ENCODE data around the gene XBP1. TPM values are rescaled to one million over a fixed set of nuclear protein-coding genes. Genes with fewer than 3 reads are reported as not detected.
A peak's percentile ranks its signal among the peaks of the same experiment; 100 is the strongest.

Gene XBP1
- total and polyA plus RNA-seq, 2 of the 13 experiments (the other 11 are each of a cell fraction or from before 2014, with no cell fraction given): 416 to 427 TPM

- TF ChIP-seq ZNF564 (CRISPR knock-in tag; IDR thresholded peaks at IDR 0.05): peak; percentile 49; the same call in 1 of the 2 replicates
- TF ChIP-seq HOXD1 (CRISPR knock-in tag; IDR thresholded peaks at IDR 0.05): no peak
- TF ChIP-seq KDM1A (CRISPR knock-in tag; IDR thresholded peaks at IDR 0.05): no peak
- TF ChIP-seq POGK (CRISPR knock-in tag; conservative IDR thresholded peaks at IDR 0.05): peak; percentile 64; the same call in 1 of the 2 replicates
- no peak for TF ChIP-seq MBD4 (IDR thresholded peaks at IDR 0.05; ENCODE audit: borderline replicate concordance, low read length)
- TF ChIP-seq ADNP (CRISPR knock-in tag; IDR thresholded peaks at IDR 0.05): no peak
- TF ChIP-seq ZNF253 (CRISPR knock-in tag; IDR thresholded peaks at IDR 0.05; ENCODE audit: borderline replicate concordance): no peak; the same call in 1 of the 2 replicates
- peak; percentile 82 for TF ChIP-seq SAFB2 (CRISPR knock-in tag; IDR thresholded peaks at IDR 0.05; ENCODE audit: borderline replicate concordance, low read depth)
- TF ChIP-seq ZFP36L1 (CRISPR knock-in tag; IDR thresholded peaks at IDR 0.05): no peak
- peak; percentile 37; the same call in 1 of the 2 replicates for TF ChIP-seq MXD4 (CRISPR knock-in tag; IDR thresholded peaks at IDR 0.05)
- peak; percentile 71; the same call in 1 of the 2 replicates for TF ChIP-seq ZBTB3 (CRISPR knock-in tag; IDR thresholded peaks at IDR 0.05; ENCODE audit: borderline replicate concordance, low read depth)
- no peak for TF ChIP-seq ZNF530 (CRISPR knock-in tag; IDR thresholded peaks at IDR 0.05; ENCODE audit: low read depth)
- TF ChIP-seq, protein P1, sequence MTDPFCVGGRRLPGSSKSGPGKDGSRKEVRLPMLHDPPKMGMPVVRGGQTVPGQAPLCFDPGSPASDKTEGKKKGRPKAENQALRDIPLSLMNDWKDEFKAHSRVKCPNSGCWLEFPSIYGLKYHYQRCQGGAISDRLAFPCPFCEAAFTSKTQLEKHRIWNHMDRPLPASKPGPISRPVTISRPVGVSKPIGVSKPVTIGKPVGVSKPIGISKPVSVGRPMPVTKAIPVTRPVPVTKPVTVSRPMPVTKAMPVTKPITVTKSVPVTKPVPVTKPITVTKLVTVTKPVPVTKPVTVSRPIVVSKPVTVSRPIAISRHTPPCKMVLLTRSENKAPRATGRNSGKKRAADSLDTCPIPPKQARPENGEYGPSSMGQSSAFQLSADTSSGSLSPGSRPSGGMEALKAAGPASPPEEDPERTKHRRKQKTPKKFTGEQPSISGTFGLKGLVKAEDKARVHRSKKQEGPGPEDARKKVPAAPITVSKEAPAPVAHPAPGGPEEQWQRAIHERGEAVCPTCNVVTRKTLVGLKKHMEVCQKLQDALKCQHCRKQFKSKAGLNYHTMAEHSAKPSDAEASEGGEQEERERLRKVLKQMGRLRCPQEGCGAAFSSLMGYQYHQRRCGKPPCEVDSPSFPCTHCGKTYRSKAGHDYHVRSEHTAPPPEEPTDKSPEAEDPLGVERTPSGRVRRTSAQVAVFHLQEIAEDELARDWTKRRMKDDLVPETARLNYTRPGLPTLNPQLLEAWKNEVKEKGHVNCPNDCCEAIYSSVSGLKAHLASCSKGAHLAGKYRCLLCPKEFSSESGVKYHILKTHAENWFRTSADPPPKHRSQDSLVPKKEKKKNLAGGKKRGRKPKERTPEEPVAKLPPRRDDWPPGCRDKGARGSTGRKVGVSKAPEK (CRISPR knock-in tag; IDR thresholded peaks at IDR 0.05; ENCODE audit: borderline replicate concordance): no peak
- TF ChIP-seq ZNF772 (CRISPR knock-in tag; IDR thresholded peaks at IDR 0.05): peak; percentile 59
- TF ChIP-seq, protein P2, sequence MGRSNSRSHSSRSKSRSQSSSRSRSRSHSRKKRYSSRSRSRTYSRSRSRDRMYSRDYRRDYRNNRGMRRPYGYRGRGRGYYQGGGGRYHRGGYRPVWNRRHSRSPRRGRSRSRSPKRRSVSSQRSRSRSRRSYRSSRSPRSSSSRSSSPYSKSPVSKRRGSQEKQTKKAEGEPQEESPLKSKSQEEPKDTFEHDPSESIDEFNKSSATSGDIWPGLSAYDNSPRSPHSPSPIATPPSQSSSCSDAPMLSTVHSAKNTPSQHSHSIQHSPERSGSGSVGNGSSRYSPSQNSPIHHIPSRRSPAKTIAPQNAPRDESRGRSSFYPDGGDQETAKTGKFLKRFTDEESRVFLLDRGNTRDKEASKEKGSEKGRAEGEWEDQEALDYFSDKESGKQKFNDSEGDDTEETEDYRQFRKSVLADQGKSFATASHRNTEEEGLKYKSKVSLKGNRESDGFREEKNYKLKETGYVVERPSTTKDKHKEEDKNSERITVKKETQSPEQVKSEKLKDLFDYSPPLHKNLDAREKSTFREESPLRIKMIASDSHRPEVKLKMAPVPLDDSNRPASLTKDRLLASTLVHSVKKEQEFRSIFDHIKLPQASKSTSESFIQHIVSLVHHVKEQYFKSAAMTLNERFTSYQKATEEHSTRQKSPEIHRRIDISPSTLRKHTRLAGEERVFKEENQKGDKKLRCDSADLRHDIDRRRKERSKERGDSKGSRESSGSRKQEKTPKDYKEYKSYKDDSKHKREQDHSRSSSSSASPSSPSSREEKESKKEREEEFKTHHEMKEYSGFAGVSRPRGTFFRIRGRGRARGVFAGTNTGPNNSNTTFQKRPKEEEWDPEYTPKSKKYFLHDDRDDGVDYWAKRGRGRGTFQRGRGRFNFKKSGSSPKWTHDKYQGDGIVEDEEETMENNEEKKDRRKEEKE (IDR thresholded peaks at IDR 0.05): no peak
- TF ChIP-seq CBX2 (IDR thresholded peaks at IDR 0.05; ENCODE audit: low read depth, low read length): no peak
- no peak for TF ChIP-seq CBX2 (CRISPR knock-in tag; IDR thresholded peaks at IDR 0.05; ENCODE audit: low read depth)
- TF ChIP-seq ZSCAN21 (CRISPR knock-in tag; IDR thresholded peaks at IDR 0.05; ENCODE audit: borderline replicate concordance): peak; percentile 80
- peak; percentile 87 for TF ChIP-seq RXRA (CRISPR knock-in tag; IDR thresholded peaks at IDR 0.05)
- peak; percentile 90 for TF ChIP-seq SALL1 (CRISPR knock-in tag; IDR thresholded peaks at IDR 0.05)
- peak; percentile 68 for TF ChIP-seq GABPB1 (CRISPR knock-in tag; IDR thresholded peaks at IDR 0.05)
- TF ChIP-seq ZNF34 (CRISPR knock-in tag; IDR thresholded peaks at IDR 0.05; ENCODE audit: borderline replicate concordance): no peak
- TF ChIP-seq, protein P3, sequence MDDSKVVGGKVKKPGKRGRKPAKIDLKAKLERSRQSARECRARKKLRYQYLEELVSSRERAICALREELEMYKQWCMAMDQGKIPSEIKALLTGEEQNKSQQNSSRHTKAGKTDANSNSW (CRISPR knock-in tag; IDR thresholded peaks at IDR 0.05; ENCODE audit: borderline replicate concordance): peak; percentile 90; the same call in 1 of the 2 replicates
Measured at GRCh38 chr22:28800308-28801041, at the start of gene XBP1 (continued).

All from HepG2 (cell line).